Fibroblast of peridontal ligament (primary cell): ENCODE data around the gene ARPP19.
"Not testable (repeated sequence)": the region's sequence is repeated elsewhere in the genome, so short reads cannot be mapped to it uniquely, and the experiment has no call there.

Experiments
- DNase-seq: peaks from one replicate; pipeline ENCODE4 v3.0.0-alpha.2; 2010; ENCODE audit errors: extremely low read depth

Gene ARPP19

GRCh38 chr15:52551186-52551585 lies 17.6 kb downstream of the ARPP19 start:
- DNase-seq, result not testable (repeated sequence)

GRCh38 chr15:52546031-52546751 lies 22.6 kb downstream of the ARPP19 start:
- DNase-seq, result no peak

GRCh38 chr15:52540374-52541012 lies 28.3 kb downstream of the ARPP19 start:
- DNase-seq, result no peak

GRCh38 chr15:52537459-52537858 lies 31.4 kb downstream of the ARPP19 start:
- DNase-seq, result no peak

GRCh38 chr15:52532427-52532826 lies 36.4 kb downstream of the ARPP19 start:
- no peak for DNase-seq

GRCh38 chr15:52529940-52530339 lies 38.9 kb downstream of the ARPP19 start:
- DNase-seq, result no peak

GRCh38 chr15:52529341-52529924 lies 39.4 kb downstream of the ARPP19 start:
- peak; percentile 35 for DNase-seq

- peak; percentile 67 for DNase-seq
Measured at GRCh38 chr15:52528564-52529340, 40.1 kb downstream of the ARPP19 start, which contains the start of gene MYO5A. Gene MYO5A, minus strand, starts transcription at chr15:52528880. Its CDS starts 74 bp downstream, at chr15:52528806.

- peak; percentile 21 for DNase-seq
Measured at GRCh38 chr15:52527911-52528563, 40.8 kb downstream of the ARPP19 start.

GRCh38 chr15:52527196-52527910 lies 41.5 kb downstream of the ARPP19 start:
- no peak for DNase-seq

- DNase-seq, result no peak
Measured at GRCh38 chr15:52524223-52525136, 44.4 kb downstream of the ARPP19 start.

GRCh38 chr15:52523647-52524046 lies 45.2 kb downstream of the ARPP19 start:
- no peak for DNase-seq

- DNase-seq, result peak; percentile 93
Measured at GRCh38 chr15:52523192-52523591, 45.6 kb downstream of the ARPP19 start.

GRCh38 chr15:52521682-52522081 lies 47.1 kb downstream of the ARPP19 start:
- DNase-seq, result no peak

- peak; percentile 50 for DNase-seq
Measured at GRCh38 chr15:52520421-52520820, 48.4 kb downstream of the ARPP19 start.

- DNase-seq, result peak; percentile 27
Measured at GRCh38 chr15:52518487-52519371, 50.1 kb downstream of the ARPP19 start.

- DNase-seq, result no peak
Measured at GRCh38 chr15:52517014-52517413, 51.8 kb downstream of the ARPP19 start.

GRCh38 chr15:52515343-52515742 lies 53.5 kb downstream of the ARPP19 start:
- no peak for DNase-seq

GRCh38 chr15:52514482-52514881 lies 54.3 kb downstream of the ARPP19 start:
- DNase-seq, result no peak
